Central memory CD4-positive, alpha-beta T cell (primary cell): ENCODE measurements around the gene MRPL52.
"Not testable (repeated sequence)": the region's sequence is repeated elsewhere in the genome, so short reads cannot be mapped to it uniquely, and the experiment has no call there.

Experiments used
- DNase-seq: peaks from one replicate; pipeline ENCODE4 v3.0.0; 2022
- total RNA-seq, 3 experiments: gene quantifications; one replicate each; lab custom pipeline; 2026; lab: John Stamatoyannopoulos, UW

MRPL52 gene
- total RNA-seq = 24.9 to 66.2 (median 28.0) reads per million in 3 experiments

- peak; percentile 87 for DNase-seq
Observed at GRCh38 chr14:22829661-22830442, at the start of gene MRPL52. MRPL52 (plus strand) TSS chr14:22829887; CDS start chr14:22829913, 26 bp downstream.

- DNase-seq = no peak
Observed at GRCh38 chr14:22780105-22780679, 49.5 kb upstream of the MRPL52 start.

- DNase-seq = no peak
Observed at GRCh38 chr14:22780941-22781300, 48.8 kb upstream of the MRPL52 start.

- no peak for DNase-seq
Observed at GRCh38 chr14:22781301-22781991, 48.2 kb upstream of the MRPL52 start.

GRCh38 chr14:22786685-22787084 lies 43.0 kb upstream of the MRPL52 start:
- DNase-seq = no peak

- no peak for DNase-seq
Observed at GRCh38 chr14:22791301-22791700, 38.4 kb upstream of the MRPL52 start.

GRCh38 chr14:22792158-22792557 lies 37.5 kb upstream of the MRPL52 start:
- no peak for DNase-seq

GRCh38 chr14:22793550-22793949 lies 36.1 kb upstream of the MRPL52 start:
- DNase-seq = not testable (repeated sequence)

- DNase-seq = no peak
Observed at GRCh38 chr14:22793976-22794375, 35.7 kb upstream of the MRPL52 start.

- no peak for DNase-seq
Observed at GRCh38 chr14:22794551-22794951, 35.1 kb upstream of the MRPL52 start.

GRCh38 chr14:22796087-22796707 lies 33.5 kb upstream of the MRPL52 start:
- DNase-seq = no peak

GRCh38 chr14:22797017-22797917 lies 32.4 kb upstream of the MRPL52 start:
- DNase-seq = no peak

GRCh38 chr14:22798528-22798927 lies 31.2 kb upstream of the MRPL52 start:
- DNase-seq = no peak

GRCh38 chr14:22800346-22800745 lies 29.3 kb upstream of the MRPL52 start:
- DNase-seq = no peak

GRCh38 chr14:22801716-22802115 lies 28.0 kb upstream of the MRPL52 start:
- DNase-seq = no peak

- DNase-seq = no peak
Observed at GRCh38 chr14:22802860-22803686, 26.6 kb upstream of the MRPL52 start.

- no peak for DNase-seq
Observed at GRCh38 chr14:22803687-22803974, 26.1 kb upstream of the MRPL52 start.

GRCh38 chr14:22805235-22805634 lies 24.5 kb upstream of the MRPL52 start:
- DNase-seq = not testable (repeated sequence)

- no peak for DNase-seq
Observed at GRCh38 chr14:22807432-22808087, 22.1 kb upstream of the MRPL52 start.

- DNase-seq = no peak
Observed at GRCh38 chr14:22808388-22809209, 21.1 kb upstream of the MRPL52 start.
